GM13976 (cell line): Measurements from ENCODE around the gene LPAR5.

ENCODE experiments used
- DNase-seq: peaks from one replicate; pipeline ENCODE4 v3.0.0; 2012; ENCODE audit warnings: low spot score
- CTCF ChIP-seq: IDR thresholded peaks from 2 replicates; pipeline ENCODE4 v1.5.1; 2012; ENCODE audit warnings: borderline replicate concordance, mild to moderate bottlenecking; ENCODE audit not compliant: insufficient read depth; ENCODE audit errors: extremely low read depth, missing control alignments, control extremely low read depth
- in situ Hi-C: fragments of 300-500 bp; cut with MboI; formaldehyde crosslinking; loops from one replicate; pipeline ENCODE4 v1.12.0; 2022; ENCODE audit warnings: low sequenced_read_pairs, mixed read lengths, inconsistent platforms; ENCODE audit not compliant: unreplicated experiment

LPAR5 gene

GRCh38 chr12:6612247-6612646 lies 23.5 kb downstream of the LPAR5 start:
- no peak for DNase-seq
- TF ChIP-seq CTCF, result no peak
- in situ Hi-C loops, result no loop called here

- no peak for DNase-seq
- in situ Hi-C loops, result no loop called here
- no peak for TF ChIP-seq CTCF
Measured at GRCh38 chr12:6608592-6609281, 27.0 kb downstream of the LPAR5 start.

- in situ Hi-C loops, result no loop called here
- no peak for TF ChIP-seq CTCF
- DNase-seq, result peak; percentile 71
Measured at GRCh38 chr12:6607751-6608591, 27.8 kb downstream of the LPAR5 start.

- DNase-seq, result peak; percentile 73
- in situ Hi-C loops, result no loop called here
- no peak for TF ChIP-seq CTCF
Measured at GRCh38 chr12:6606331-6607131, 29.2 kb downstream of the LPAR5 start.

- in situ Hi-C loops, result no loop called here
- TF ChIP-seq CTCF, result no peak
- DNase-seq, result no peak
Measured at GRCh38 chr12:6605421-6606330, 30.1 kb downstream of the LPAR5 start.
